Trophoblast cell (in vitro differentiated cells and primary cell): ENCODE measurements around the gene VWA8.

ENCODE experiments used
- DNase-seq, 2 donors: peaks; one replicate each; pipeline ENCODE4 v3.0.0-alpha.2; 2016
- H2AFZ ChIP-seq: 2 replicates; pipeline ENCODE4 v1.6.1; 2013; ENCODE audit warnings: low read length, moderate library complexity, mild to moderate bottlenecking; ENCODE audit not compliant: insufficient read depth, poor library complexity
- H2AK5ac ChIP-seq: 2 replicates; pipeline ENCODE4 v1.6.1; 2013; ENCODE audit warnings: mild to moderate bottlenecking, low read length
- H2BK120ac ChIP-seq: 2 replicates; pipeline ENCODE4 v1.6.1; 2013; ENCODE audit warnings: low read length, mild to moderate bottlenecking, moderate library complexity; ENCODE audit not compliant: insufficient read depth, poor library complexity
- H2BK12ac ChIP-seq: 2 replicates; pipeline ENCODE4 v1.6.1; 2013; ENCODE audit warnings: mild to moderate bottlenecking, low read length, moderate library complexity
- H2BK5ac ChIP-seq: 2 replicates; pipeline ENCODE4 v1.6.1; 2013; ENCODE audit warnings: low read length, low read depth, moderate library complexity, mild to moderate bottlenecking; ENCODE audit not compliant: poor library complexity
- H3K14ac ChIP-seq: 2 replicates; pipeline ENCODE4 v1.6.1; 2013; ENCODE audit warnings: mild to moderate bottlenecking, low read length
- H3K18ac ChIP-seq: 2 replicates; pipeline ENCODE4 v1.6.1; 2013; ENCODE audit warnings: mild to moderate bottlenecking, low read length
- H3K23ac ChIP-seq: 2 replicates; pipeline ENCODE4 v1.6.1; 2013; ENCODE audit warnings: low read length
- H3K27ac ChIP-seq: 2 replicates; pipeline ENCODE4 v1.5.1; 2013; ENCODE audit warnings: low read depth, mild to moderate bottlenecking, inconsistent platforms, low read length, moderate library complexity
- H3K27me3 ChIP-seq: 2 replicates; pipeline ENCODE4 v1.6.1; 2013; ENCODE audit warnings: inconsistent platforms, mild to moderate bottlenecking, low read length, moderate library complexity; ENCODE audit not compliant: insufficient read depth
- H3K36me3 ChIP-seq, 2 experiments: 1 replicate in 1 of 2; 2 replicates in 1 of 2; pipeline ENCODE4 v1.6.1; 2013; ENCODE audit warnings: low read length in 2 of 2, mild to moderate bottlenecking in 2 of 2, moderate library complexity in 1 of 2; ENCODE audit not compliant: insufficient read depth in 2 of 2, control insufficient read depth in 1 of 2
- H3K4ac ChIP-seq: 2 replicates; pipeline ENCODE4 v1.6.1; 2013; ENCODE audit warnings: low read depth, mild to moderate bottlenecking, low read length, moderate library complexity
- H3K4me1 ChIP-seq, 2 experiments: 1 replicate in 1 of 2; 2 replicates in 1 of 2; pipeline ENCODE4 v1.6.1; 2013; ENCODE audit warnings: low read length in 2 of 2, mild to moderate bottlenecking in 2 of 2, moderate library complexity in 1 of 2; ENCODE audit not compliant: insufficient read depth in 2 of 2, control insufficient read depth in 1 of 2
- H3K4me2 ChIP-seq: 2 replicates; pipeline ENCODE4 v1.6.1; 2013; ENCODE audit warnings: inconsistent platforms, mild to moderate bottlenecking, low read length, moderate library complexity
- H3K4me3 ChIP-seq: 2 replicates; pipeline ENCODE4 v1.5.1; 2013; ENCODE audit warnings: mild to moderate bottlenecking, low read depth, low read length, inconsistent platforms
- H3K79me1 ChIP-seq: one replicate; pipeline ENCODE4 v1.6.1; 2013; ENCODE audit warnings: low read length
- H3K79me2 ChIP-seq: 2 replicates; pipeline ENCODE4 v1.6.1; 2013; ENCODE audit warnings: low read length, mild to moderate bottlenecking; ENCODE audit not compliant: control insufficient read depth, insufficient read depth, poor library complexity
- H3K9ac ChIP-seq: 2 replicates; pipeline ENCODE4 v1.6.1; 2013; ENCODE audit warnings: mild to moderate bottlenecking, low read length
- H3K9me3 ChIP-seq: 2 replicates; pipeline ENCODE4 v1.6.1; 2013; ENCODE audit warnings: low read depth, mild to moderate bottlenecking, control low read depth, inconsistent platforms, low read length; ENCODE audit not compliant: insufficient read depth
- H4K12ac ChIP-seq: 2 replicates; pipeline ENCODE4 v1.6.1; 2013; ENCODE audit warnings: low read depth, mild to moderate bottlenecking, low read length, moderate library complexity
- H4K8ac ChIP-seq: 2 replicates; pipeline ENCODE4 v1.6.1; 2013; ENCODE audit warnings: low read depth, mild to moderate bottlenecking, low read length, moderate library complexity
- H4K91ac ChIP-seq: one replicate; pipeline ENCODE4 v1.6.1; 2013; ENCODE audit warnings: low read depth, mild to moderate bottlenecking, low read length, moderate library complexity
- WGBS: extraction: QIAGEN DNeasy Blood & Tissue Kit; methylation state at CpG from one replicate; pipeline ENCODE4 v1.1.7; 2013; ENCODE audit warnings: missing lambda C conversion rate; ENCODE audit not compliant: insufficient read length, insufficient coverage; ENCODE audit errors: extremely low coverage; 5-methylcytosine and 5-hydroxymethylcytosine counted together

Gene VWA8

GRCh38 chr13:41568143-41568971, 392.6 kb downstream of the VWA8 start:
- H3K4me3 ChIP-seq = no peak overlapping the region
- H3K23ac ChIP-seq = no peak overlapping the region
- no peak overlapping the region for H3K9ac ChIP-seq
- H4K8ac ChIP-seq = no peak overlapping the region
- no peak overlapping the region for H4K12ac ChIP-seq
- H2BK12ac ChIP-seq = no peak overlapping the region
- H2AK5ac ChIP-seq = no peak overlapping the region
- no peaks in the 10 kb centered on the region for H3K79me1 ChIP-seq
- peaks cover 0 to 3% of the 10 kb centered on the region in 2 experiments for H3K4me1 ChIP-seq
- H3K79me2 ChIP-seq = no peaks in the 10 kb centered on the region
- peaks cover 0 to 4% of the 10 kb centered on the region in 2 experiments for H3K36me3 ChIP-seq
- no peak overlapping the region for H3K18ac ChIP-seq
- DNase-seq = no peak
- H2BK5ac ChIP-seq = no peak overlapping the region
- H4K91ac ChIP-seq = no peak overlapping the region
- H3K4me2 ChIP-seq = no peak overlapping the region
- H3K14ac ChIP-seq = no peak overlapping the region
- H2BK120ac ChIP-seq = no peak overlapping the region
- no peak overlapping the region for H2AFZ ChIP-seq
- H3K4ac ChIP-seq = no peak overlapping the region
- H3K9me3 ChIP-seq = peaks cover 3% of the 10 kb centered on the region
- no peaks in the 10 kb centered on the region for H3K27me3 ChIP-seq
- no peak overlapping the region for H3K27ac ChIP-seq
- WGBS = no CpG with 5 or more reads among the region's 9 CpGs

GRCh38 chr13:41567363-41567762, 393.5 kb downstream of the VWA8 start:
- no peak overlapping the region for H4K8ac ChIP-seq
- no peak overlapping the region for H2BK120ac ChIP-seq
- H3K36me3 ChIP-seq = peaks cover 0 to 4% of the 10 kb centered on the region in 2 experiments
- H2AK5ac ChIP-seq = no peak overlapping the region
- H3K23ac ChIP-seq = no peak overlapping the region
- no peak overlapping the region for H2BK12ac ChIP-seq
- no peak overlapping the region for H3K4me2 ChIP-seq
- H3K79me2 ChIP-seq = no peaks in the 10 kb centered on the region
- H3K18ac ChIP-seq = no peak overlapping the region
- H3K79me1 ChIP-seq = no peaks in the 10 kb centered on the region
- no peak overlapping the region for H3K9ac ChIP-seq
- H2AFZ ChIP-seq = no peak overlapping the region
- H3K14ac ChIP-seq = no peak overlapping the region
- peaks cover 0 to 5% of the 10 kb centered on the region in 2 experiments for H3K4me1 ChIP-seq
- H3K27me3 ChIP-seq = no peaks in the 10 kb centered on the region
- H4K91ac ChIP-seq = no peak overlapping the region
- peaks cover 3% of the 10 kb centered on the region for H3K9me3 ChIP-seq
- H4K12ac ChIP-seq = no peak overlapping the region
- no peak for DNase-seq
- no peak overlapping the region for H2BK5ac ChIP-seq
- H3K4me3 ChIP-seq = no peak overlapping the region
- H3K4ac ChIP-seq = no peak overlapping the region
- no peak overlapping the region for H3K27ac ChIP-seq
- no CpG with 5 or more reads among the region's 2 CpGs for WGBS

- no peaks in the 10 kb centered on the region for H3K9me3 ChIP-seq
- peaks cover 3 to 5% of the 10 kb centered on the region in 2 experiments for H3K4me1 ChIP-seq
- no peak overlapping the region for H4K8ac ChIP-seq
- no CpG with 5 or more reads among the region's 6 CpGs for WGBS
- H3K23ac ChIP-seq = no peak overlapping the region
- no peak overlapping the region for H3K4ac ChIP-seq
- no peak overlapping the region for H2BK5ac ChIP-seq
- no peak overlapping the region for H2BK12ac ChIP-seq
- H3K79me1 ChIP-seq = no peaks in the 10 kb centered on the region
- H3K9ac ChIP-seq = no peak overlapping the region
- H3K4me3 ChIP-seq = no peak overlapping the region
- no peak overlapping the region for H4K12ac ChIP-seq
- H3K27ac ChIP-seq = no peak overlapping the region
- no peak overlapping the region for H2BK120ac ChIP-seq
- no peak overlapping the region for H2AFZ ChIP-seq
- no peak overlapping the region for H2AK5ac ChIP-seq
- H3K79me2 ChIP-seq = no peaks in the 10 kb centered on the region
- DNase-seq = no peak
- no peak overlapping the region for H3K14ac ChIP-seq
- H3K27me3 ChIP-seq = no peaks in the 10 kb centered on the region
- H3K4me2 ChIP-seq = no peak overlapping the region
- H3K36me3 ChIP-seq = no peaks in the 10 kb centered on the region
- no peak overlapping the region for H3K18ac ChIP-seq
- H4K91ac ChIP-seq = no peak overlapping the region
Measured at GRCh38 chr13:41565846-41566245, 395.1 kb downstream of the VWA8 start.

- H2AK5ac ChIP-seq = no peak overlapping the region
- H2AFZ ChIP-seq = no peak overlapping the region
- no peak overlapping the region for H4K12ac ChIP-seq
- H3K9ac ChIP-seq = no peak overlapping the region
- no peak overlapping the region for H3K4me3 ChIP-seq
- H2BK5ac ChIP-seq = no peak overlapping the region
- no peak overlapping the region for H3K14ac ChIP-seq
- H3K4me1 ChIP-seq = peaks cover 3 to 5% of the 10 kb centered on the region in 2 experiments
- H4K8ac ChIP-seq = no peak overlapping the region
- H3K27me3 ChIP-seq = no peaks in the 10 kb centered on the region
- no peaks in the 10 kb centered on the region for H3K79me2 ChIP-seq
- no peak overlapping the region for H3K4ac ChIP-seq
- DNase-seq = no peak
- no peaks in the 10 kb centered on the region for H3K36me3 ChIP-seq
- no peak overlapping the region for H2BK12ac ChIP-seq
- no peak overlapping the region for H3K27ac ChIP-seq
- no peaks in the 10 kb centered on the region for H3K9me3 ChIP-seq
- no peak overlapping the region for H3K18ac ChIP-seq
- H3K4me2 ChIP-seq = no peak overlapping the region
- H3K79me1 ChIP-seq = no peaks in the 10 kb centered on the region
- no peak overlapping the region for H2BK120ac ChIP-seq
- no peak overlapping the region for H3K23ac ChIP-seq
- no CpG with 5 or more reads among the region's 3 CpGs for WGBS
- H4K91ac ChIP-seq = no peak overlapping the region
Measured at GRCh38 chr13:41565216-41565615, 395.7 kb downstream of the VWA8 start.
